GM12873 (cell line): ENCODE data around the gene AOC1.

Experiments used
- CTCF ChIP-seq: IDR thresholded peaks from 2 replicates; pipeline ENCODE4 v1.5.1; 2012; ENCODE audit warnings: low read depth, mild to moderate bottlenecking, moderate library complexity, low read length, control low read depth; ENCODE audit not compliant: insufficient read depth; ENCODE audit errors: missing control alignments

AOC1 gene

GRCh38 chr7:150852371-150852905, at the start of gene AOC1:
TSS of gene AOC1 (plus strand) at chr7:150852517. CDS start at chr7:150856471, 3,954 bp downstream.
- no peak for TF ChIP-seq CTCF

DNA sequence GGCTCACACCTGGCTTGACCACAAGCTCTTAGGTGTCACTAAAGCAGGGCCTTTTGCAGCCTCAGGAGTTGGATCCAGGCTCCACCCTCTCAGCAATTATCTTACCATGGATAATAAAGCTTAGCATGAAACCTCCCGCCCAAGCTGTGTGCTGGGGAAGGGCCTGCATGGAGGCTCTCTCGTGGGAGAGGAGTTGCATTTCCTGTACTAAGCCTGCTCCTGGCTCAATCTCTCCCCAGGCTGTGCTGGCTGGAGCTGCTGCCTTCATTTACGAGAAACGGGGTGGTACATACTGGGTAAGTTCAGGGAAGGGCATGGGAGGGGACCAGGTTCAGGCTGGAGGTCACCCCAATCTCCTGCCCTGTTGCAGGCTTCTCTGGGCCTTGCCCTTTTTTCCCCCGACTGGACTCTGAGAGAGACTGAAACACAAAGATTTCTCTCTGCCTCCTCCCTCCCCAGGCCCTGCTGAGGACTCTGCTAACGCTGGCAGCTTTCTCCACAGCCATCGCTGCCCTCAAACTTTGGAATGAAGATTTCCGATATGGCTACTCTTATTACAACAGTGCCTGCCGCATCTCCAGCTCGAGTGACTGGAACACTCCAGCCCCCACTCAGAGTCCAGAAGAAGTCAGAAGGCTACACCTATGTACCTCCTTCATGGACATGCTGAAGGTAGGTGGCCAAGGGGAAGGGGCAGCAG, 49.0 kb upstream of the AOC1 start:
- no peak for TF ChIP-seq CTCF

GRCh38 chr7:150804802-150805201, 47.5 kb upstream of the AOC1 start:
- no peak for TF ChIP-seq CTCF

GRCh38 chr7:150805864-150806263, 46.5 kb upstream of the AOC1 start:
- TF ChIP-seq CTCF = no peak

DNA sequence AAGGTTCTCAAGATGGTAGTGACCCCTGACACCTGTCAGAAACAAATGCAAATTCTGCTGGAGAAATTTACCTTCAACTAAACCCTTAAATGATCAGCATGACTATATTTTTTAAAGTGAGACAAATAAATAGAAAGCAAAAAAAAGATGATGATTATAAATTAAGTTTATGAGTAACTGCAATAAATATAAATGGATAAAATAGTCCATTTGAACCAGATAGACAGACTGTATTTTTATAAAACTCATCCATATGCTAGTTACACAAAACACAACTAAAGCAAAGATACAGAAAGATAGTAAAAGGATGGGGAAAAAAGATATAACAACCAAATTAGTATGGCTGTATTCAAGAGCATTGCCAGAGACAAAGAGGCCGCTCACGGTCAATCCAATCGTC, 45.9 kb upstream of the AOC1 start:
- no peak for TF ChIP-seq CTCF

DNA sequence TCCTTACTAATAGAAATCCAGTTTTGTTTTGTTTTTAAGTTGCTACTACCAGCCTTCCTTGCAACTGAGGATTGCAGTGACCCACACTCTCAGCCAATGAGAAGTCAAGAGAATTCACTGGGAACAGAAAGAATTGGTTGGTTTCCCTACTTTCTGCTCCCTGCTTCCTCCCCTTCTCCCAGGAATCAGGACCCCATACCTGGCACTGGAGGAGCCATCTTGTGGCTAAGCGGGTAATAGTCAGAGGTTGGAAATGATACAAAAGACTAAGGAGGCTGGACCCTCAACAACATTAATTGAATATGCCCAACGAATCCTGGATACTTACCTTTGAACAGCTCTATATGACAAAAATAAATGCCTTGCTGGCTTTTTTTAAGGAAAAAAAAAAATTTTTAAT, 45.5 kb upstream of the AOC1 start:
- no peak for TF ChIP-seq CTCF

DNA sequence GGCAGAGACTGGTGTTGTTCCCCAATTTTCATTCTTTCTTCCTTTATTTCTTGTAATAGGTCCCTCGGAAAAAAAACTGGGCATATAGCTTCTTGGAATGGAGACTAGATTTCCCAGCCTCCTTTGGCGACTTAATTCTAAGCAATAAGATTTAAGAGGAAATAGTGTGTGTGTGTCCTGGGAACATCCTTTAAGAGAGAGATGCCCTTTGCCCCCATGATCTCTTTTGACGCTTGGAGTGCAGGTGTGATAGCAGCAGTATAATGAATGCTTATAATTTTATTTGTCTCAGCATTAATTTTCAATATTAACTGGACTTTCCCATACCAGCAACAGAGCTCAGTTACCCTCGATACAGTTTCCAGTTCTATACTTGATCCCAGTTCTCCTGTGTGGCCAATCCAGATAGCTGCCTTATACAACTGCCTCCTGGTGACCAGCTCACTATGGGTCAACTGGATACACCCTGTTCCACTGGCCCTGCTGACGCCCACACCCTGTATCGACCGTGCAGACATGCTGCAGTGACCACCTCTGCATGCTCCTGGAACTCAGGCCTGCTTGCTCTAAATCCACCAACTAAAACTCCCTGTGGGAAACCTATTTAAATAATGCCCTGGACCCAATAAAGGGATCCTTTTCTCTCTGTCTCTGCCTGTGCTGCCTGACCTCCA, 37.9 kb upstream of the AOC1 start:
- TF ChIP-seq CTCF = no peak
